HG02798 (cell line): Measurements from ENCODE around the gene MYO3A.
"Not testable (repeated sequence)": the region's sequence is repeated elsewhere in the genome, so short reads cannot be mapped to it uniquely, and the experiment has no call there.

Experiments
- ATAC-seq: cut with Tn5 transposase; IDR thresholded peaks from one replicate; pipeline ENCODE4 v1.9.1; 2021; ENCODE audit warnings: mild to moderate bottlenecking; ENCODE audit not compliant: unreplicated experiment, poor library complexity

MYO3A gene

DNA sequence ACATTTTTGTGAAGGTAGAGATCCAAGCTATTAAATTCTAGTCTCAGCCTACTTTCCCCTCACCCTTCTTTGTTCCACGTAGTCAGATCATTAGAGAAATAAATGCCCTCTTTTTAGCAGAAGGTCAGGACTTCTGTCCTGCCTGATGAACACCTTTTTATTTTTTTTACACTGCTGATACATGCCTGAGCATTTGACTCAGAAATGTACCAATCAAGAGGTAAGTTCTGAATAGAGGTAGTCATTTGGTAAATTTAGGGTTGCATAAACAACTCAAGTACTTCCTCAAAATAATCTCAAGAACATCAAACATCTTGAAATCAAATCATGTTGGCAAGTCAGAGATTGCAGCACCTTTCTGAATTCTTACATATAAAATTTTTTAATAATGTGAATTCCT is 133.7 kb downstream of the MYO3A start:
- no peak for ATAC-seq

DNA sequence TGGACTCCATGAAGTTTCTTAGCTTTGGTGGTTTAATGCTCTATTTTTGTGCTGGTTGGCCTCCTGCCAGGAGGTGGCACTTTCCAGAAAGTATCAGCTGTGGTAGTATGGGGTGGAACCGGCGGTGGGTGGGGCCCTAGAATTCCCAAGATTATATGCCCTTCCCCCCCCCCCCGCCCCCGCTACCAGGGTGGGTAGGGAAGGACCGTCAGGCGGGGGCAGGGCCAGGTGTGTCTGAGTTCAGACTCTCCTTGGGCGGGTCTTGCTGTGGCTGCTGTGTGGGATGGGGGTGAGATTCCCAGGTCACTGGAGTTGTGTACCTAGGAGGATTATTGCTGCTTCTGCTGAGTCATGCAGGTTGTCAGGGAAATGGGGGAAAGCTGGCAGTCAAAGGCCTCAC is 146.9 kb downstream of the MYO3A start:
- ATAC-seq: not testable (repeated sequence)

DNA sequence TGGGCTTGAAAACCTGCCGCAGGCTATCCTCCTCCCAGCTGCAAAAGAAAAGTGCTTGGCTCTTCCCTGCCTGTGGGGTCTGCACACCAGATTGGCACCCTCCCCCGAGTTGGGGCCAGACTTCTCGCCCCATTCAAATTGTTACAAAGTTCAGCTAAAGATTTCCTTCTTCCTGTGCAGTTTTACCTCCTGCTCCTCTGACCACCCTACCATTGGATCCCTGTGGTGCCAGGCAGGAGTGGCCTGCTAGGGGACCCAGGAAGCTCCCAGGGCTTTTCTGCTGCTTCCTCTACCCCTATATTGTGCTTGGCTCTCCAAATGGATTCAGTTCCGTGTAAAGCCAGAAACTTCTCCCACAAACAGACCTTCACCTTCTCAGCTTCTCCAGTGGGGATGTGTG is 147.4 kb downstream of the MYO3A start:
- no peak for ATAC-seq

DNA sequence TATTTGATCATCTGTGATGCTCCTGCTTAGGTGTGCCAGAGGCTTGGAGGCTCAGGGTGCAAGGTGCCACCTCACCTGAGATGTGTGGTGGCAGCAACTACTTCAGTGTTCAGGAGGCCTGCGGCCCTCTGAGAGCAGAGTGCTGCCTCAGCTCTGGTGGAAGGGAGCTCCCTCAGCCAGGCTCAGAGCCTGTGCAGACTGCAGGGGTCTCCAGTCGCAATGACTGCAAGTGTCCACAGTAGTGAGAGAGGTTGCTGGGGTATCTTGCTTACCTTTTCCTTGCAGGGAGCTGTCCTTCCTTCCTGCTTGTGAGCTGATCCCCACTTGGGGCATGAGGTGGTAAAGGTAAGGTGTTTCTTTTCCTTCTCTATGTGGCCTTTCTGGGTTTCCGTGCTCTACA is 151.5 kb downstream of the MYO3A start:
- ATAC-seq: no peak

DNA sequence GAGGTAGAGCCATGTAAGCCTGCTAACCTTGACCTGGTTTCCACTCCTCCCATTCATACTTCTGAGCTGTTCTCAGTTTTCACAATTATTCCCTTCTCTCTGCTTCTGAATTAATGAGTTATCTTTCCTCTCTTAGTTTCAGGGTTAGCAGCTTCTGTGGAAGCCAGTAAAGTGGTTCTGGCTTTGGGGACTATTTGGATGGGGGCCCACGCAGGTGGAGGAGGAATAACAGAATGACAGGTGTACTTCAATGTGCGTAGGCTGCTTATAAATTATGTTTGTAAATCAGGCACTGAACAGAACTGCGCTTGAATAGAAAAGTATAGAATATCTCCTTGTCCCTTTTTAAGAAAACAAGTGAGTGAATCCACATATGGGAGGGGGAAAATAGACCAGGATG is 153.6 kb downstream of the MYO3A start:
- ATAC-seq: no peak

DNA sequence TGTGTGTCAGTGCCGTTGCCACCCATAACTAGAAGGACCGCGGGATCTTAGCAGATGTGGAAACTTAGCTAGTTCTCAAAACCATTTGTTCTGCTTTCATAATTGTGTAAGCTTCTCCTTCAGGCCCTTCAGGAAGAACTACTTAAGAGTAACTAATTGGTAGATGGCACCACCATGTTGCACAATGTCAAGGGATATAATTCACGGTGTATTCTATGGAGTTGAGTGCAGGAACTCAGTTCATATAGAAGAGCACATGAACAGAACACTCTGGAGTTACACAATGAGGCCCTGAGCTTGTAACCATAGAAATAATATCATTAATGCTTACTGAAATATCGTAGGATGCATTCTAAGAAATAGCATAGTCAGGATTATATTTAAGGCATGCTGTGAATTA is 156.0 kb downstream of the MYO3A start:
- ATAC-seq: no peak

DNA sequence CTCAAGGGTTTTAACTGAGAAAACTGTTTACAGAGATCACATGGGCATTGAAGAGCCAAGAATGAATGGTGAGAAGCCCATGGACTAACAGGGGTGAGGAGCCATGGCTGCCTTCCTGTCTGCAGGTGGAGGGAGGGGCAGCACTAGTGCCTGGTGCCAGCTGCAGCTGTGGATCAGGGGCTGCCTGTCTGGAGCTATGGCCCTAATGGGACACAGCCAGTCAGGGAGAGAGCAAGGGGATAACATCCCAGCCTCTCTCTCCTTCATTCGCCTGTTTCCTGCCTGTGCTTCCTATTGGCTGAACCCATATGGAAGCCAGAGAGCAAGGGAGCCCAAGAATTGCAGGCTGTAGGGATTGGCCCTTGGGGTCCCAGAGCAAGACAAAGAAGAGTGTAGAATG is 156.7 kb downstream of the MYO3A start:
- no peak for ATAC-seq

DNA sequence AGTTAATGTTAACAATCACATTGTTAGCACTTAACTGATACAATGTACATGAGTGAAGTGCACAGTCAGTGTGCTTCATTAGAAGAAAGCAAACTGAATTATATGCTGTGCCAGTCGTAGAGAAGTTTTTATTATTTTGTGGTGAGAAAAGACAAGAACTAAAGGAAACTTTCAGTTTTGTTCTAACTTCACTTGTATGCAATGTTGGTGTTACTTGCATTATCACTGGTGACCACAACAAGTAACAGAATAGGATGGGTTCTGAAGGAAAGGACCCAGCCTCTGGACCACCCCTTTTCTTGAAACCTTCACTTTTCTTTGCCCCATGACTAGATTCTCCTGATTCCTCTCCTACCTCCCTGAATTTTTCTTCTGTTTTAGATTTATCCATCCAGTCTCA is 159.2 kb downstream of the MYO3A start:
- no peak for ATAC-seq

DNA sequence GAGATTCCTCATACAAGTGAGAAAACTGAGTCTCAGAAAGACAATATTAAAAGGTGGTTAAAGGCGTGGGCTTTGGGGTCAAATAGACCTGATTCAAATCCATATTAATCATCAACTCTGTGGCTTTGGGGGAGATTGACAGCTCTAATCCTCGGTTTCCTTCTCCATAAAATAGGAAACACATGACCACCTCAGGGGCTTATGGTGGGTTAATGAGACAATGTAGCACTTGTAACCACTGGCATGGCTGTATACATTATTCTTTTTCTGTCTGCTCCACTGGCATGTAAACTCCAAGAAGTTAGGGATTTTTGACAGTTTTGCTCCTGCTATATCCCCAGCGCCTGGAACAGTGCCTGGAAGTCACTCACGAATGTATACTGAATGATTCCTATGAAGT is 161.8 kb downstream of the MYO3A start:
- no peak for ATAC-seq

DNA sequence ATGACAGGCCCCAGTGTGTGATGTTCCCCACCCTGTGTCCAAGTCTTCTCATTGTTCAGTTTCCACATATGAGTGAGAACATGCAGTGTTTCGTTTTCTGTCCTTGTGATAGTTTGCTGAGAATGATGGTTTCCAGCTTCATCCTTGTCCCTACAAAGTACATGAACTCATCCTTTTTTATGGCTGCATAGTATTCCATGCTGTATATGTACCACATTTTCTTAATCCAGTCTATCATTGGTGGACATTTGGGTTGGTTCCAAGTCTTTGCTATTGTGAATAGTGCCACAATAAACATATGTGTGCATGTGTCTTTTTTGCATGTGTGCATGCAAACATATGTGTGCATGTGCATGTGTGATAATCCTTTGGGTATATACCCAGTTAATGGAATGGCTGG is 163.5 kb downstream of the MYO3A start:
- not testable (repeated sequence) for ATAC-seq

DNA sequence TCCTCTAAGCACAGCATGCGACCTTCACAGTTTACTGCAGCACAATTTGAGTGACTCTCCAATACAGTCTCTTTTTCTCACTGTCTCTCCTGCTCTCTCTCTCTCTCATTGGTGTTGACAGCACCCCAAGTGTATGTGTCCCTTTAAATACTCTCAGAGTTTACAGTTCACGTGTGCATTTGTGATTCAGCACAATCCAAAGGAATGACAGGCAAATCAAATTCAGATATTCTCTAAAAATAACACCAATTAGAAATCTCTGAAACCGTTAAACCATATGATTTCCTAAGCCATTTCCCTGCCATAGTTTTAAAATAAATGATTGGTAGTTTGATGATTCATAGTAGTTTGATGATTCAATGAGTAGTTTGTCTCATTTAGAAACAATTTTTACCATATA is 178.5 kb downstream of the MYO3A start:
- ATAC-seq: no peak

DNA sequence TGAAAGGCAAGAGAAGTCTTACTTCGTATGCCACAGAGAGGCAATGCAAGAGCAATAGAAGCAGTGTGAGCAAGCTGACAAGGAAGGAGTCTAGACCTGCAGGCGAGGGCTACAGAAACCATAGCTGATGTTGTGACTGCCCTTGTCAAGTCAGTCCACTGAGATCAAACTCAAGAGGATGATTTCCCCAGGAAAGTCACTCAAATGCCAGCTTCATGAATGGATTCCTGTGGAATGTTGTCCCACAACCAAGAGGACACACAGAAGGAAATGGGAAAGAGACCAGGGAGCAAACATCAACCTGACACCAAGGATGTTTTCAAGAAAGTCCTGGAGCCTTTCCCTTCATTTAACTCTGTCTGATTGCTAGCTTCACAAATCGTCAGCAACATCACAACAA is 204.6 kb downstream of the MYO3A start:
- no peak for ATAC-seq

DNA sequence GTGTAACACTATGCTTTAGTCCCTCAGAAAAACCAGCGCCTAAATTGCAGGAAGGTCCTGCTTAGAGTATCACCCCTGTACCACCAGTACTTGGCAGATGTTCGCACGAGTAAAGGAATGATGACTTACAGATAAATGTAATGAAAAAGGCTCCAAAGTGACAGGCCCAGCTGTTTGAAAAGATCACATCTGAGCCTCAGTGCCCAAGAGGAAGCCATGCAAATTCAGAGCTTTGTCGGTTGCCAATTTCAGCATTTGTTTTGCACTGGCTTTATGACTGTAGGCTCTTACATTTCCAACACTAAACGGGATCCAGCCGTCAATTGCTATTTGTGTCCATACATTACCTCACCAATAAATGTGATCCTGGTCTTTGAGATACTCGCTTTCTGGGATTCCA is 222.0 kb downstream of the MYO3A start:
- no peak for ATAC-seq

DNA sequence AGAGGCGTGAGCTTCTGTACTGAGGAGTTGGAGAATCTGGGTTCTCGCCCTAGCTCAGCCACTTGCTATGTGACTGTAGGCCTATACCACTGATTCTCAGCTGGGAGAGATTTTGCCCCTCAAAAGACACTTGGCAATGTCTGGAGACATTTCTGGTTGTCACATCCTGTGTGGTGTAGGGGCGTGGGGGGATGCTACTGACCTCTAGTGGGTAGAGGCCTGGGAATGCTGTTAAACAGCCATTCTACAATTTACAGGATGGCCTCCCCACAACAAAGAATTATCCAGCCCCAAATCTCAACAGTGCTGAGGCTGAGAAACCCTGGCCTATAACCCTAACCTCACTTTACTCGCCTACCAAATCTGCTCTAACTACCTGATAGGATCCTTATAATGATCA is 223.7 kb downstream of the MYO3A start:
- no peak for ATAC-seq

DNA sequence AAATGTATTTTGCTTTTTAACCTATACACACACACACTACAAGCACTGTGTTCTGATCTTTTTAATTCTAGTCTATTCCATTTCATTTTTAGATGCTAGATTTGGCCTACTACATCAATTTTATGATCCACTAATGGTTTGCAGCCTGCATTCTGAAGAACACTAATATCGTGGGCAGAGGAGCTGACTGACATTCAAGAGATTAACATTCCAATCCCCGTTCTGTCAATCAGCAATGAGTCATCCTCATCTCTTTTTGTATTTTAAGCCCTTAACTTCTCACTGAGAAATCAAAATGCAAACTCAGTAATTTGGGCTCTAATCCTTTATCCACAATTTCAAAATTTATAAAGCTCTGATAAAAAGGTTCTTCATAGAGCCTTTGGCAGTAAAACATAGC is 235.4 kb downstream of the MYO3A start:
- ATAC-seq: no peak

DNA sequence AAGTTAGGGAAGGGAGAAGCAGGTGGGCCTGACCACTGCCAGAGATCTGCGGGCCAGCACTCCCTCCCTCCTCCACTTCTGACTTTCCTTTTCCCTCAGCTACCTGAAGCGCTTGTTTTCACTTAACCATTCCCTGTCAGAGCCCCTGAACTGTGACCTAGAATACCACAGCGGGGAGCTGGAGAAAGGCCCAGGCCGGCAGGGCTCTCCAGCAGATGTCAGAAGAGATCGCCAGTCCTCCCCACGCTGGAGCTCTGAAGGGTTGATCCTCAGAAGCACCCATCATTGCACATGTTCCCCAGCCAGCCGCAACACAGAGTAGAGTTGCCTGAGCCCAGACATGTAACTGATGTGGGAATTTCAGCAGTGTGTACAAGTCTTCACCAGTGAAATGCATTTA is 238.1 kb downstream of the MYO3A start:
- no peak for ATAC-seq

DNA sequence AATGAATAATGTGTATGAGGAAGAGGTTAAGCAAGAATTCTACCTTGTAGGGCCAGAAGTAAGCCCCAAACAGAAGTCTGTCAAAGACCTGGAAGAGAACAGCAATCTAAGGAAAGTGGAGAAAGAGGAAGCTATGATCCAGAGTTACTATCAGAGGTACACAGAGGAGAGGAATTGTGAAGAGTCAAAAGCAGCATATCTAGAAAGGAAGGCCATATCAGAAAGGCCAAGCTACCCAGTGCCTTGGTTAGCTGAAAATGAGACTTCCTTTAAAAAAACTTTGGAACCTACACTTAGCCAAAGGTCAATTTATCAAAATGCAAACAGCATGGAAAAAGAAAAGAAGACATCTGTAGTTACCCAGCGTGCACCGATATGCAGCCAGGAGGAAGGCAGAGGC is 239.8 kb downstream of the MYO3A start:
- ATAC-seq: no peak

DNA sequence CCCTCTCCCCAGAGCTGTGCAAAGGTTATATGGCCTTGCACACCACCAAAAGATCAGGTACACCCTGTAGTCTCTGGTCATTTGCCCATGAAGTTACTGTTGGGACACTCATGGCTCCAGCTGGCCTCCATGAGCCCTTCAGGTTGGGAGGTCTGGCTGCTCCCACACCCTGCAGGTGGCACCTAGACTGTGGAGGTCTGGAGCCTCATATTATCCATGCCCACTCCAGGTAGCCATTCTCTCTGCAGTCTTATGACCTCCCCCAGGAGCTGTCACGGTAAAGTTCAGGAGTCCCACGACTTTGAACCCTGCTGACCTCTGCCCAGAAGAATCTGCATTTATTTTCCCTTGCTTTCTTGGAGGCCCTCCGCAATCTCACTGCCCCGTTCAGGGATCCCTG is 243.3 kb downstream of the MYO3A start:
- ATAC-seq: no peak

DNA sequence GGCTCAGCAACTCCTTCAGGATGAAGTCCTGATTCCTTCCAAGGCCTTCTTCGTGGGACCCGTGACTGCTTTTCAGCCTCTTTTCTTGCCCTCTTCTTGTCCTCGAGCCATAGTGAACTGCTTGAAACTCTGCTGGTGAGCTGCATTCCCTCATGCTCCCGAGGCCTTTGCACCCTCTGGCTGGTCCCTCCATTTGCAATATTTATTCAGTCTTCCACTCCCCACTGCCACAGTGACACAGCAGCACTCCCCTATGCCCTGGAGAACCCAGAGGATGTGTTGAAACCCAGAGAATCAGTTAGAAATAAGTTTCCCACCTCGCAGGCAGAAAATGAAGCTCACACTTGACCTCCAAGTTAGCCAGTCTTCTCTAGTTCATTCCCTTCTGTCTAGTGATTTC is 260.2 kb downstream of the MYO3A start:
- no peak for ATAC-seq

DNA sequence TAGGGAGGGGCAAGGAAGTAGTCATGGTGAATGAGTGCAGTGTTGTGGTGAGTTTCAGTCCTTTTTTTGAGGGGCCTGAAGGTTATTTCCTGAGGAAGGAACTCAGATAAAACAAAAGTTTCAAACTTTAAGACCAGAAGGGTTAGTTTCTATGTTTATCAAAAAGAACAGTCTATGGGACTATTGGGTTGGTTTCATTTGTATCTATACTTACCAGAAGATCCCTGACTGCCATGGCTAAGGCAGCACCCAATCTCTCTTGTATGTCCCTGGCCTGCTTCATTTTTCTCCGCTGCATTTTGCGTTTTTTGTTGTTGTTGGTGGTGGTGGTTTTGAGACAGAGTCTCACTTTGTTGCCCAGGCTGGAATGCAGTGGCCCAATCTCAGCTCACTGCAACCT is 263.2 kb downstream of the MYO3A start:
- ATAC-seq: no peak

DNA sequence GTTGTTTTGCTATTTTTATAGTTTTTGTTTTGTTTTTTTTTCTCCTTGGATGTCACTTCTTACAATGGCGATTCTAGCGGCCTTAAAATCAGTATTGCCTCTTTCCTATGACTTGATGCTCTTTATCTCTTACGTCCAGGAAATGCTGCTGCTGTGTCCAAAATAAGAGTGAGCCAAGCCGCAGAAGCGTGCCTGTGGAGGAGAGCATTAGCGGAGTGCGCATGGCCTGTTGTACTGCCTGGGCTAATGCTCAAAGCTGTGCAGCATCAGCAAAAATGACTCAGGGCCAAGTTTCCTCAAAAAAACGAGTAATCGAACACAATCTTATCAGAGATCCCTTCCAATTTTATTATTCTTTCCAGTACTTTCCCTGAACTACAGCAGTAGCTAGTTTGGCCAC is 264.1 kb downstream of the MYO3A start:
- no peak for ATAC-seq

DNA sequence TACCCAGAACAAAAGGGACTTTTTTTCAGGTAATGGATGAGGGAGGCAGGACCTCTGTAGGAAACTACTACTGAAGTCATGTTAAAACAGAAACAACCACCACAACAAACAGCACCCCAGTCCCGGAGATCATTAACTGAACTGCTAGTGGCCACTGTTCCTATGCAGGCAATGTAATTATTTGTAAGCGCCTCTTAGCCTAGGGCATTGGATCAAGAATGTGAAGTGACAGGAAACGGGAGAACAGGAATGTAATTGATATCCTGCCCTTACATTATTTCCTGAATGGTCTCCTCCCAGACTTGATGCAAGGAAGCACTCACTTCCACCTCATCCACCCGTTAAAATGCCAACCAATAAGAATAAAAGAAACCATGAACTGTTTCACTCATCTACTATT is 265.8 kb downstream of the MYO3A start:
- no peak for ATAC-seq

DNA sequence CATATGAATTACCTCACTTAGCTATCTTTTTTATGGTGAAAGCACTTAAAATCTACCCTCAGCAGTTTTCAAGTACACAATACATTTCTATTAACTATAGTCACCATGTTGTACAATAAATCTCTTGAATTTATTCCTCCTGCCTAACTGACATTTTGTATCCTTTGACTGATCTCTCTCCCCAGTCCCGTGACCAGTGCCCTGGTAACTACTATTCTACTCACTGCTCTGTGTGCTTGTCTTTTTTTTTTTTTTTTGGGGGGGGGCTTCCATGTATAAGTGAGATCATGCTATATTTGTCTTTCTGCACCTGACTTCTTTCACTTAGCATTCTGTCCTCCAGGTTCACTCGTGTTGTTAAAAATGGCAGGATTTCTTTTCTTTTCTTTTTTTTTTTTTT is 271.2 kb downstream of the MYO3A start:
- ATAC-seq: no peak
